T1000 (cell line): ENCODE data around the gene EVA1C.
"Not testable (repeated sequence)": the region's sequence is repeated elsewhere in the genome, so short reads cannot be mapped to it uniquely, and the experiment has no call there.

Source experiments
- DNase-seq: peaks from one replicate; lab custom pipeline; 2025; ENCODE audit warnings: mixed read lengths; lab: John Stamatoyannopoulos, UW

The EVA1C gene, protein sequence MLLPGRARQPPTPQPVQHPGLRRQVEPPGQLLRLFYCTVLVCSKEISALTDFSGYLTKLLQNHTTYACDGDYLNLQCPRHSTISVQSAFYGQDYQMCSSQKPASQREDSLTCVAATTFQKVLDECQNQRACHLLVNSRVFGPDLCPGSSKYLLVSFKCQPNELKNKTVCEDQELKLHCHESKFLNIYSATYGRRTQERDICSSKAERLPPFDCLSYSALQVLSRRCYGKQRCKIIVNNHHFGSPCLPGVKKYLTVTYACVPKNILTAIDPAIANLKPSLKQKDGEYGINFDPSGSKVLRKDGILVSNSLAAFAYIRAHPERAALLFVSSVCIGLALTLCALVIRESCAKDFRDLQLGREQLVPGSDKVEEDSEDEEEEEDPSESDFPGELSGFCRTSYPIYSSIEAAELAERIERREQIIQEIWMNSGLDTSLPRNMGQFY

DNA sequence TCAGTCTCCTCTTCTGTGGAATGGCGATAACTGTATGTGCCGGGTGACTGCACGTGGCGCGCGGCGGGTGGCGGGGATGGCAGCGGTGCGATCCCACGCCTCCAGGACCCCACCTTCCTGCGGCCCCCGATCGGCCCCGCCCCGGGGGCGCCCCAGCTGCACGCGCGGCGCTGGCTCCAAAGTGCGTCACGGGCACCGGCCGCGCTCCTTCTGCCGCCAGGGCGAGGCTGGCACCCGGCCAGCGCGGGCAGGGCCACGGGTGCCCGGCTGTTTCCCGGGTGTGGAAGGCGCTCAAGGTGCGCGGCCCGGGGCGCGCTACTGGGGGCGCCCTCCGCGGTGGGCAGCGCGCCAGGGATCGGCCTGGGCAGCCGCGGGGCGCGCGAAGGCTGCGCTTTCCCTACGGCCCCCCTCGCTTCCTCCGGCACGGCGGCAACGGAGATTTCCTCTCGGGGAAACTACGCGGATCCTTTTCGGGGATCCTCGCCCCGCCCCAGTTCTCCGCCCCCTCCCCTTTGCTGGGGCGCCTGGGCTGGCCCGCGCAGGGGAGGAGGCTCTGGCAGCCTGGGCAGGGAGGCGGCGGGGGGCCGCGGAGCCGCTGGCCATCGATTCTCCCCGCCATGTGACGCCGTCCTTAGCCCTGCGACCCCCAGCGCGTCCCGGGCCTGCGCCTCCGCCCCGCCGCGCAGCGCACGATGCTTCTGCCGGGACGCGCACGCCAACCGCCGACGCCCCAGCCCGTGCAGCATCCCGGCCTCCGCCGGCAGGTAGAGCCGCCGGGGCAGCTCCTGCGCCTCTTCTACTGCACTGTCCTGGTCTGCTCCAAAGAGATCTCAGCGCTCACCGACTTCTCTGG is at the start of gene EVA1C:
Gene EVA1C, plus strand, starts transcription at position 545 of the 853 bp plus-strand sequence. Its CDS starts 148 bp downstream, at position 693.
- peak; percentile 59 for DNase-seq

DNA sequence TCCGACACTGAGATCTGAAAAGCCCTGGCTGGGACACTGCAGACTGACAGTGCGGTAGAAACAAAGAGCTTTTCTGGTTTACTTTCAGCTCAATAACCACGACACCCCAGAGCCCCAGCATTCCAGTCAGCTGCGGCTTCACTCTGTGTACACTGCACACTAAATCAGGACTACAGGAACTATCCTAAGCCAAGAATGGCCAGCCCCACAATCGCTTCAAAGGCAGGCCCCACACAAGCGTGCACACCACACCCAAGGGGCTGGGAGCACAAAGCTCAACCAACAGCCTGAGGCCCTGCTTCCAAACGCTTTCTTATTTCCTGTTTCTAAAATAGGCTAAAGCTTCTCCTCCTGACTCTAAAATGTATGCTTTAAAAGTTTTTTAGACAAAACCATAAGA is 48.1 kb upstream of the EVA1C start:
- no peak for DNase-seq

DNA sequence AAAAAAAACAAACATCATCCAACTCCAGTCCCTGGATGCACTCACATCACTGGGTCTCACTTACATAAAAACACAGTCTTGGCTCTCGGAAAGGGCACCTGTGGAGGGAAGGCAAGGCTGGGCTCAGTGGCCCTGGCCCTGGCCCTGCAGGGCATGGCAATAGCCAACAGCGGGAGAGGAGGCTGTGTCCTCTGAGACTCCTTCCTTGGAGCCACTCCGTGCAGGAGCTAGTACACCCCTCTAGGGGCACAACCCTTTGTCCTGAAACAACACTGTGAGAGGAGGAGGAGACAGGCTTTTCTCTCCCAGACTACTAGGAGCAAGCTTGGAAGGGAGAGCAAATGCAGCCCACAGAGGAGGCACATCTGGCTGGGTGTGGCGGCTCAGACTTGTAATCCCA is 47.7 kb upstream of the EVA1C start:
- DNase-seq: no peak

DNA sequence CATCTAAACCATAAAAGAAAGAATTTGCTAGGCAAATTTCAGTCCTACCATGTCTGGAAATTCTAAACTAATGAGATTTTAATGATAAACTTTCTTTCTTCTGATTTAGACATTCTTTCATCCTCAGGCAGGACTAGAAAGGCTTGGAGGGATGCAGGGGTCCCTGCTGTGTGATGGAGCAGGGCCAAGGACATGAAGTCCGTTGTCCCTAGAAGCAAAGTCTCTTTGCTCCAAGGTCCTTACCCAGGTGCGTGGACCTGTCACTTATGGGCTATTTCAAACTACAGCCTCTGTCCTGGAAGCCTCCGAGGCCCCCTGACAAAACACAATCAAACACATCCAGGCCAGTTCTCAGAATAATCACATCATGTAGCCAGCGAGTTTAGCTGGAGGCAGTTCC is 46.3 kb upstream of the EVA1C start:
- no peak for DNase-seq

DNA sequence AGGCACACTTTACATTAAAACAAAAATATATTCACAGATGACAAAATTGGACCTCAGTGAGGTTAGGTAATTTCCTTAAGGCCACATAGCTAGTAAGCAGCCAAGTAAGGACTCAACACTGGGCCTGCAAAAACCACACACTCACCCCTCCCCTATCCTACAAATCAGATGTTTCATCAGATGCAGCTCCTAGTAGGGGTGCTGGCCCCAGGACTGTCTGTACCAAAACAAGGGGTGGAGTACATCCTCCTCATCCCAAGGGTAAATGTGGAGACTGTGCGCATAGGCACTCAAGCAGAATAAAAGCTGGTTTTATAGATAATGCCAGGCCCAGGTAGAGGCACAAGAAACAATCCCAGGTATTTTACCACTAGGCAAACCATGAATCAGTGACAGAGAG is 45.3 kb upstream of the EVA1C start:
- no peak for DNase-seq

DNA sequence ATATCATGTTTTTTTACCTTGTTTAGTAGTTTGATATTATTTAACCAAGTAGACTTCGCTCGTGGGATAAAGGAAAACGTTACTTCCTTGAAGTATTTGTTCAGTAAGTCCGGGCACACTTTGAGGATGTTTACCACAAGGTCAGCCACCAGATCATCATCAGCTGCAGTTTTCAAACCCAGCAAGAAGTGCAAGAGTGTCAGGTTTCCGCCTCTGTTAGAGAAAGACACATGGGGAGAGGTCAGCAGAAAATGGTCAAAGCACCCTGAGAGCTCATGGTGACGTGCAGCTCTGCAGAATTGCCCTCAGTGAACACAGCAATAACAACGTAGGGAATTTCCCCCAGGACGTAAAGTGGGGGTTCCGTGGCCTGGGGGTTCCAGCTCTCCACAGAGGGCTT is 44.1 kb upstream of the EVA1C start:
- DNase-seq: no peak

DNA sequence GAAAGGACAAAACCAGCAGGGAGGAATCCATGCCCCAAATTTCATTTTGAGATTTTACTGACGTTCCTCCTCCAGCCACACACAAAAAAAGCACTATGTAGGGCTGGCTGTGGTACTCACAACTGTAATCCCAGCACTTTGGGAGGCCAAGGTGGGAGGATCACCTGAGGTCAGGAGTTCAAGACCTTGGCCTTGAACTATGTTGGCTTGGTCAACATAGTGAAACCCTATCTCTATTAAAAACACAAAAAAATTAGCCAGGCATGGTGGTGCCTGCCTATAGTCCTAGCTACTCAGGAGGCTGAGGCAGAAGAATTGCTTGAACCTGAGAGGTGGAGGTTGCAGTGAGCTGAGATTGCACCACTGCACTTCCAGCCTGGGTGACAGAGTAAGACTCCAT is 43.5 kb upstream of the EVA1C start:
- not testable (repeated sequence) for DNase-seq

DNA sequence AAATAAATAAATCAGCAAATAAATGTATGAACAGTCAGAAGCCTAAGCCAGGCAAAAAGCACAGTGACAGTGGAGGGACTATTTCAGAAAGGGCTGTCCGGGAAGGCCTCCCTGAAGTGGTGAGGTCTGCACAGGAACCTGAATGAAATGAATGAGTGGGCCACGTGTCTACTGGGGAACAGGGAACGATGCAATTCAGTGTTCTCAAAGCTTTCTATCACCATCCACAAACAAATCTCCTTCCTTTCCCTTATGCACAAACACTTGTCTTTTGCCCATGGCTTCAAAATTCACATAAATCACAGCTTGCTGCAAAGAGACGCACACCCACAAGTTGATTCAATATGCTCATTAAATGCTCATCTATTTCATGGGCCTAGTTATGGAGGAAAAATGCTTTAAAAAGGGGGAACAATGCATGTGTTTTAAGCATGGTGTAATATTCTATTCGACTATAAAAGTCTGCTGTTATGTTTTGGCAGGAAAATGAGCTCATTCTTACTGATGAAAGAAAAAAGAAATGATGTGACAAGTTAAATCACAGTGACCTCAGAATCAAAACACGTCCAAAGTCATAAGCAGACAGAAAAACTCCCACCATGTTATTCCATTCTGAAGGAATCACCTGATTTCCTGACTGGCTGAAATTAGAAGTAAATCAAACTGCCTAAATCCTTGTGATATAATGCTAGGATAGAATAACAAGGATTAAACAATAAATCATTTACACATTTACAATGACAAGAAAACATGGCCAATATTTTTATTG is 41.3 kb upstream of the EVA1C start:
- DNase-seq: no peak

DNA sequence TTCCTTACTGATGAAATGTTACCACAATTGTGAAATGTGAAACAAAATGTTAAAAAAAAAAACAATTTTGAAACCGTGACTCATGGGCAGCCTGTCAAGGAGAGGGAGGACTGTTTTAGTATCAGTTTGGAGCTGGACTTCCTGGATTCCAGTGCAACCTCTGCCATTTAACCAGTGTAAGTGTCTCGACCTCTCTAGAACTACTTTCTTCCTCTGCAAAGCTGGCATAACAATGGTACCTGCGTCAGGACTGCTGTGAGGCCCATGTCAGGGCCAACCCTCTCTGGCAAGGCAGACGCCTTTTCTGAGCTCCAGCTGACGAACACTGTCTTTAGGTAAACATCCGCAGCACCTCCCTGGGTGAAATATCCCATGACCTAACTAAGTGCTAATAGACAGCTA is 40.6 kb upstream of the EVA1C start:
- DNase-seq: no peak

DNA sequence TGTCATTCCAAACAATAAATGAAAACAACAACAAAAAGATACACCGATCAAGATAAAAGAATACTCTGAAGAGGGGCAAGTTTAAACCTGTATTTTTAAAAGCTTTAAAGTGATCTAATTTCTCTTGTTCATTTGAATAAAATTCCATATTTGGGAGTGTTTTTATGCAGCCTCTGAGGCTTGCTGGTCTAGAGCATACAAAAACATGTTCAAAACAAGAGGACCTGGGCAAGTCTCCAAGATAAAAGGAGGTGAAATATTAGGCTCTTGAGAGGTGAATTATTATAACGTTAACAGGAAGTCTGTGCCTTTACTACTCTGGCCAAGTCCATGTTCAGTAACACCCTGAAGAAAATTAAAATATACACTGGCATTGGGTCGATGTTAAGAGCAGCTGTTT is 39.8 kb upstream of the EVA1C start:
- DNase-seq: no peak

DNA sequence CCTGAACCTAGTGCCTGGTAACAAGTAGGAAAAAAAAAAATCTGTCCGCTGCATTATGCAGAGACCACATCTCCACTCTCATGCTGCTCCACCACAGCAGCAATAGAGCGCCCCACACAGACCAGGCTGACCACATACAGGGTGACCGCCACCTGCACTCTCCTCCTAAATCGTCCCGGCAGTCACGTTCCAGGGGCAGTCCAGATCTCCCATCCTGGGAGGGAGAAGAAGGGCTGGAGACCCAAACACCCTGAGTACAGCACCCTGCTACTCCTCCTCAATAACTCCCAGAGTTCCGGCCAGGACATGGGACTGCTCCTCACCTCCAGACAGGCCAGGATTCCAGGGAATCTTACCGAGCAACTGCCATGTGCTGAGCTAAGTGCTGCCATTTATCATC is 35.0 kb upstream of the EVA1C start:
- no peak for DNase-seq

DNA sequence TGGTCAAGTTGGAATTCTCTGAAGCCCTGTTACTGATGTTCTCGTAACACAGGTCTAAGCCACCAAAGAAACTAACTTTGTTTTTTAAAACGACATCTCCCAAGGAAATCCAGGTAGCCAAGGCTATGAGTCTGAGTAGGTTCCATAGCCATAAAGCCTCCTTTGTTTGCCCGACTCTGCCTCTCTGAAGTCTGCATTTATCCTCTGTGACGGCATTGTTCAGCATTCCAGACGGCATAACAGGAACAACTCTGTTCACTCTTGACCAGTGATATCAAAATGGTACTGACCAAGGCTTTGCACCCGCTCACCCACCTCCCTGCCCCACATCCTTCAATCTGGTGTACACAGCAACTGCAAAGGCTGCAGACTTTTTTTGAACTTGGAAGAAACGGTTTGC is 34.5 kb upstream of the EVA1C start:
- no peak for DNase-seq

DNA sequence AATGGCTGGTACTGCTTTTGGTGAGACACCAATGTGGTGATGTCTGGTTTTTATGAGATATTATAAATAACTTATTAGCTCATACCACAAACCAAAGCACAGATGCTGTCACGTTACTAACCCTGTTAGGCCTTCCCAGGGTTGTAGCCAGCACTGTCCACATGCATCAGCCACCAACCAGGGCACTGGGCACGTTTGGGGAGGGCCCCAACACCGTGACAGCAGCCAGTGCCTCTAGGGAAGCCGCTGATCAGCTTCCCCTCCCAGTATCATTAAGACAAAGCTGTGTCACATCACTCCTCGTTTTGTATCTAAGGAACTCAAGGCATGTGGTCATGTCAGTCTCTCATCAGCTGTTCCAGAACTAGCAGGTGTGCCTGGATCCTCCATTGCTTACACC is 33.5 kb upstream of the EVA1C start:
- DNase-seq: no peak

DNA sequence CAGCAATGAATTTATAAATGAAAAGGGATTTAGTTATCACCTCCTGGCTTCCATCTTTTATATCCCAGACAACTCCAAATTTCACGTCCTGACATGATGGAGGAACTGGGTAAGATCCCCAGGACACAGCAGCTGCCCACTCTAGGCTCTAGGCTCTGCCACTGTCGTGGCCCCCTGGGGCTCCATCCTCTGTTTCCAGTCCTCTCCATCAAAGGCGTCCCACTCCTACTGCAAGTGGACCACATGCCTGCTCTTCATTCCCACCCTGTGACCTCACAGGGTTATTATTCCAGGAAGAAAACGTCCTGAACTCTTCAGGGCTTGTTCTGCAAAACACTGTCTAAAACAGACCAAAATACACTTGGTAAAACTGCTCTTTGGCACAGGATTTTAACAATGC is 31.6 kb upstream of the EVA1C start:
- DNase-seq: no peak

DNA sequence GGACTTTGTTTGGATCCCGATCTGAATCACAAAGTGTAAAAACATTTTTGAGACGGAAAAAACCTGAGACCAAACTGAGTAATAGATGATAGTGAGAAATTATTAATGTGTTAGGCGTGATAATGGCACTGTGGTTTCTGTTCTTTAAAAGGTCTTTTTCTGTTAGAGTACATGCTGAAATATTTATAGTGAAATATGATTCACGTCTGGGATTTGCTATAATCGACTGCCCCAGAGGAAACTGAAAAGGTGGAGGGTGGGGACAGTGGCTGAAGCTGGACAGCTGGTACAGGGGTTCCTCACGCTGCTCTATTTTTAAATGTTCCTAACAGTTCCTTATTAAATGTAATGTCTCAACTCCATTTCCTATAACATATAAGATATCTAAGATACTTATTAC is 30.9 kb upstream of the EVA1C start:
- no peak for DNase-seq

DNA sequence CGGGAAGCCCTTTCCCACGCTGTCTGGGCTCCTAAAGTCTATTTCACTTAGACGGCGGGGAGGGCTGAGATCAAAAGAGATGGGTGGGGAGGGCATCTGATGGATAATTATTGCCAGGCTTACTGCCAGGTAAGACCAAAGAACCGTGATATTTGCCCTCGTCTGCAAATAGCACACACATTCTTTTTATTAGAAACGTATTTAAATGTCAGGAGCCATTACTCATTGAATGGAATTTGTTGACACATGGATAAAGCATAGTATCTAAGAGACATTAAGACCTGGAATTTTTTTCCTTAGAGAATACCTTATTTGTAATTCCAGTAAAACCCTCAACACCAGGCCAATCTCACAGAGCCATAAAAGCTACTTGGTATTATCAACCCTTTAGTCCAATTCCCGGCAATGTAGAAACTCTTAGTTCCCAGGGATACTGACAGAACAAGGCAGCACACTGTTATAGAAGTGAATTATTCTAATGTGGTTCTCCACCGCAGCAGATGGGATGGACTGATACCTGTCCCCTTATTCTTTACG is 30.3 kb upstream of the EVA1C start:
- peak; percentile 2 for DNase-seq

DNA sequence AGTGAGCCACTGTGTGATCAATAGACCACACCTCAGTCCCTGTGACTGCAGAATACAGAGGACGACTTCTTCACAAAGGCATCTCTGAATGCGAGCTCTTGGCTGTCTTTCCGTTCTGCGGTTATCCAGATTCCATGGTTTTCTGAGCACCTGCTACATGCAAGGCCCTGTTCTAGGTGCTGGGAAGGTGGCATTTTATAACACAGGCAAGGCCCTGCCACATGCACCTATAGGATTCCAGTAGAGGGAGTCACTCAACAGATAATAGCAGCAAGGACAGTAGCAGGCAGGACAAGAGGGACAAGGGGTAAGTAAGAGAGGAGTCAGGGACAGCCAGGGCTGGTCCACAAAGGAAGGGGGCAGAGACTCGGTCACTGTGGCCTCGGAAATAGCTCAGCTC is 28.7 kb upstream of the EVA1C start:
- DNase-seq: no peak

DNA sequence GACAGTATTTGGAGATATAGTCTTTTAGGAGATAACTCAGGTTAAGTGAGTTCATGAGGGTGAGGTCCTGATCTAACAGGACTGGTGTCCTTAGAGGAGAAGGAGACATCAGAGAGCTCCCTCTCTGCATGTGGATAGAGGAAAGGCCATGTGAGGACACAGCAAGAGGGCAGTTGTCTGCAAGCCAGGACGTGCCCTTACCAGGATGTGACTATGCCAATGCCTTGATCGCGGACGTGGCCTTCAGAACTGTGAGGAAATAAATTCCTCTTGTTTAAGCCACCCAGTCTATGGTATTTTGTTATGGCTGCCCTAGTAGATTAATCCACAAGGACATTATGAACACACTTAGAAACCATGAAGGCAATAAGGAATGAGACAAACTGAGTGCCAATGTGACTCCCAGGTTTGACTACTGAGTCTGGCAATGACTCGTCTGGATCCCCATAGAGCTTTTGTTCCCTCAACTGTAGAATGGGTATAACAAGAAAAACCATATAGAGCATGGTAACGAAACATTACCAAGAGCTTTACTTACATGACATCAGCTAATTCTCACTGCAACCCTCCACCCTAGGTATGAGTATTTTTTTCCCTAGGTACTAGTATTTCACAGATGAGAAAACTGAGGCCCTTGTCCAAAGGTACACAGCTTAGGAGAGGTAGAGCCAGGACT is 26.2 kb upstream of the EVA1C start:
- no peak for DNase-seq

DNA sequence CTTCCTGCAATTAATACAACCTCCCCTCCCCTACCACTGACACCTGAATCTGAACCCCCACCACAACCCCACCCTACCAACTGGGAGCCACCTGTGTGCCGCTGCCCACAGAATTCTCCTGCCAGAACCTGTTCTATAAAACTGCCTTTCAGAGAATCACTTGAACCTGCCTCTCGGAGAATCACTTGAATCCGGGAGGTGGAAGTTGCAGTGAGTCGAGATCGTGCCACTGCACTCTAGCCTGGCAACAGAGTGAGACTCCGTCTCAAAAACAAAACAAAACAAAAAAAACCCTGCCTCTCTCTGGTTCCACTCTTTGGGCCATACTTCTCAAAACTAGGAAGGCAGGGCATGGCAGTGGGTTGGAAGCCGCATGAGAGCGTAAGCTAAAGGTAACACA is 25.4 kb upstream of the EVA1C start:
- DNase-seq: no peak

DNA sequence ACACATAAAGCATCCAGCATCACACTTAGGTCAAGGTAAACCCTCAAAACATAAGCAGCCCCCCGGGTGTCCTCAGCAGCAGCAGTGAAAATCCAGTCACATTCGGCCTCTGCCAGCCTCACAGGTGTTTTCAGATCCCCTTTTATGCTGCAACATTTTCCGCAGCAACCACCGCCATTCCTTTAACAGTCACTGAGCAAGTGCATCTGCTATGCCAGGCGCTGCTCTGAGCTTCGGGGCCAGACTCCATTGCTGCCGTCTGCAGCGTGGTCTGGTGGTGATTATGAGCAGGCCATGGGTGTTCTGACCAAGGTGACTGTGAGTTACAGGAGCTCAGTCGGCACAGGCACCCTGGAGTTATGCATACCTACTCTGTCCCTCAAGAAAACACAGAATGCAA is 24.2 kb upstream of the EVA1C start:
- DNase-seq: no peak

DNA sequence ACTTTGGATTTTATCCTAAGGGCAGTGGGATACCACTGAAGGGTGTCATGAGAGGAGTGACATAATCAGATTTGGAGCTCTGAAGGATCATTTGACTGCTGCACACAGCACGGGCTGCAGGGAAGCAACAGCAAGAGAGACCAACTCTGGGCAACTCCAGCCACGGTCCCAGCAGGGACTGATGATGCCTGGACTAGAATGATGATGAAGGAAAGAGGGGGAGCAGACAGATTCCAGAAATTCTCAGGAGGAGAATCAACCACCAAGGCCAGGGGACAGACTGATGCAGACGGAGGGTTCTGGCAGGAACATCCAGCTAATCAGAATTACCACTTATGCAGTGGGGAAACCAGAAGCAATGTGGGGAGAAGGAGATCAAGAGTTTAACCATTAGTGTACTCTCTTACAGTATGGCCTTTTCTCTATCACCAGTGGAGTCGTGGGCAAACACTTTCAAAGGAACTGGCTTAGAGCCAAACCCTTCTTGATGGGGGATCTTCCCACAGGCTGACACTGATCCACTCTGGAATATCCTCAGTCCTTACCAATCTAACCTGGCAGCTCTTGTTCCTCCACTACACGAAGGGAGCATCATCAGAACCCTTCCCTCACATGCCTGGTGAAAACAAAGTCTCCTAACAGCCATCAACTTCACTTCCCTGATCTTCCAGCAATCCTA is 23.0 kb upstream of the EVA1C start:
- no peak for DNase-seq
